HG03571 (cell line): ENCODE results near the gene TCAP.

ENCODE experiments used
- ATAC-seq: cut with Tn5 transposase; IDR thresholded peaks from one replicate; pipeline ENCODE4 v1.9.1; 2021; ENCODE audit not compliant: unreplicated experiment

TCAP gene

GRCh38 chr17:39664581-39665561, at the start of gene TCAP:
Gene TCAP, plus strand, starts transcription at chr17:39665349. Its CDS starts 11 bp downstream, at chr17:39665360.
- no peak for ATAC-seq

- no peak for ATAC-seq
These were observed 49.7 kb upstream of the TCAP start for GRCh38 chr17:39615434-39615833.

- ATAC-seq: no peak
These were observed 48.1 kb upstream of the TCAP start for GRCh38 chr17:39617100-39617445.

GRCh38 chr17:39617446-39618245, 47.5 kb upstream of the TCAP start:
- ATAC-seq: no peak

- ATAC-seq: no peak
These were observed 46.8 kb upstream of the TCAP start for GRCh38 chr17:39618246-39618913.

- no peak for ATAC-seq
These were observed 46.0 kb upstream of the TCAP start for GRCh38 chr17:39618956-39619785.

GRCh38 chr17:39619786-39620101, 45.4 kb upstream of the TCAP start:
- no peak for ATAC-seq

GRCh38 chr17:39621523-39622379, 43.4 kb upstream of the TCAP start:
- ATAC-seq: no peak

GRCh38 chr17:39622380-39623006, 42.7 kb upstream of the TCAP start:
- ATAC-seq: no peak

- no peak for ATAC-seq
These were observed 41.7 kb upstream of the TCAP start for GRCh38 chr17:39623356-39623950.

GRCh38 chr17:39624313-39624712, 40.8 kb upstream of the TCAP start:
- no peak for ATAC-seq

- no peak for ATAC-seq
These were observed 39.9 kb upstream of the TCAP start for GRCh38 chr17:39625198-39625785.

GRCh38 chr17:39626171-39627046, 38.7 kb upstream of the TCAP start, which contains the start of gene PPP1R1B:
Gene PPP1R1B, plus strand, starts transcription at chr17:39626952. Its CDS starts 441 bp downstream, at chr17:39627393.
- no peak for ATAC-seq

GRCh38 chr17:39627047-39627711, 38.0 kb upstream of the TCAP start:
- no peak for ATAC-seq

GRCh38 chr17:39627712-39628516, 37.2 kb upstream of the TCAP start:
- ATAC-seq: no peak
